Right lobe of liver (tissue), 4 donors: ENCODE results near the gene FARS2.

Experiments
- POLR2A ChIP-seq: fragments of 450-650 bp; IDR thresholded peaks from one replicate; pipeline ENCODE4 v1.6.1; 2017; ENCODE audit warnings: antibody characterized with exemption, mild to moderate bottlenecking
- TF ChIP-seq, protein P1 (sequence below), 4 donors: fragments of 200-600 bp in 3 of 4; fragments of 450-650 bp in 1 of 4; IDR thresholded peaks; one replicate each; pipeline versions ENCODE4 v1.5.1 to v1.8.0; 2016 to 2022; ENCODE audit warnings: antibody characterized with exemption in 4 of 4, mild to moderate bottlenecking in 2 of 4
- donor health status: DM: no; HTN: no; CAD: no.
- donor health status: DM: no; HTN: no; CAD: no.
- donor health status: DM: no; HTN: yes; CAD: no.

GRCh38 chr6:5676701-5677100, 415.4 kb downstream of the FARS2 start:
- TF ChIP-seq, protein P1, sequence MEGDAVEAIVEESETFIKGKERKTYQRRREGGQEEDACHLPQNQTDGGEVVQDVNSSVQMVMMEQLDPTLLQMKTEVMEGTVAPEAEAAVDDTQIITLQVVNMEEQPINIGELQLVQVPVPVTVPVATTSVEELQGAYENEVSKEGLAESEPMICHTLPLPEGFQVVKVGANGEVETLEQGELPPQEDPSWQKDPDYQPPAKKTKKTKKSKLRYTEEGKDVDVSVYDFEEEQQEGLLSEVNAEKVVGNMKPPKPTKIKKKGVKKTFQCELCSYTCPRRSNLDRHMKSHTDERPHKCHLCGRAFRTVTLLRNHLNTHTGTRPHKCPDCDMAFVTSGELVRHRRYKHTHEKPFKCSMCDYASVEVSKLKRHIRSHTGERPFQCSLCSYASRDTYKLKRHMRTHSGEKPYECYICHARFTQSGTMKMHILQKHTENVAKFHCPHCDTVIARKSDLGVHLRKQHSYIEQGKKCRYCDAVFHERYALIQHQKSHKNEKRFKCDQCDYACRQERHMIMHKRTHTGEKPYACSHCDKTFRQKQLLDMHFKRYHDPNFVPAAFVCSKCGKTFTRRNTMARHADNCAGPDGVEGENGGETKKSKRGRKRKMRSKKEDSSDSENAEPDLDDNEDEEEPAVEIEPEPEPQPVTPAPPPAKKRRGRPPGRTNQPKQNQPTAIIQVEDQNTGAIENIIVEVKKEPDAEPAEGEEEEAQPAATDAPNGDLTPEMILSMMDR (IDR thresholded peaks at IDR 0.05) = no peak
- no peak for TF ChIP-seq POLR2A
